ENCODE results near the gene ATG5.
A peak's percentile ranks its signal among the peaks of the same experiment; 100 is the strongest.

ATG5 gene

DNA sequence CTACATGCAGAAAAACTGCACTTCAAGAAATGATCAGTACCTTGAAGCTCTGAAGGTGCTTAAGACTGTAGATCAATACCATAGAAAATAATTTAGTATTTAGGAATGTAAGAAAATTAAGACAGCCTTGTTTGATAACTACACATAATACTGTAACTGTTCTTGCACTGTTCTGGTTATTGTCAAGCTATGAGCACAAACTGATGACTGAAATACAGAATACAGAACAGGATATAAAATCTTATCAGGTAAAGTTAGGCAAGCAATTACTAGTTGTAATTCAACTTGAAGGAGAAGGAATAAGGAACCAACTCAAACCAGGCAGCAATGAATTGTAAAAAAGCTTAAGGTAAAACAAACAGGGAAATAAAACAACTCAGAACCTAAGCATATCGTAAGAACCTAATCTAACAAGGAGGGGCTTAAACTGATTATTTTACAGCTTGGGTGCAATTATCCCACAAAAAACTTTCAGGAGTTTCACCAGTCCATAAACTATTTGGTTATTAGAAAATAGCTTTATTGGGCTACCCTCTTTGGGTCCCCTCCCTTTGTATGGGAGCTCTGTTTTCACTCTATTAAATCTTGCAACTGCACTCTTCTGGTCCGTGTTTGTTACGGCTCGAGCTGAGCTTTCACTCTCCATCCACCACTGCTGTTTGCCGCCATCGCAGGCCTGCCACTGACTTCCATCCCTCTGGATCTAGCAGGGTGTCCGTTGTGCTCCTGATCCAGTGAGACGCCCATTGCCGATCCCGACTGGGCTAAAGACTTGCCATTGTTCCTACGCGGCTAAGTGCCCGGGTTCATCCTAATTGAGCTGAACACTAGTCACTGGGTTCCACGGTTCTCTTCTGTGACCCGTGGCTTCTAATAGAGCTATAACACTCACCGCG is 97.7 kb downstream of the ATG5 start:
- no peak for DNase-seq
- H3K36me3 ChIP-seq (ENCODE audit: control insufficient read depth, insufficient read depth, low read length): no peaks in the 10 kb centered on the region
- no peaks in the 10 kb centered on the region for H3K27me3 ChIP-seq (replicated peaks; ENCODE audit: control insufficient read depth, insufficient read depth, low read length, poor library complexity, severe bottlenecking)
- no peak overlapping the region for H3K27ac ChIP-seq (ENCODE audit: insufficient read depth, low read length, poor library complexity, severe bottlenecking)
- H3K4me1 ChIP-seq (ENCODE audit: control insufficient read depth, insufficient read depth, low read length, poor library complexity, severe bottlenecking): no peaks in the 10 kb centered on the region
- H3K4me3 ChIP-seq (ENCODE audit: insufficient read depth, low read depth, low read length, poor library complexity, severe bottlenecking): no peak overlapping the region
- H3K9me3 ChIP-seq (ENCODE audit: control insufficient read depth, low read length): no peaks in the 10 kb centered on the region

DNA sequence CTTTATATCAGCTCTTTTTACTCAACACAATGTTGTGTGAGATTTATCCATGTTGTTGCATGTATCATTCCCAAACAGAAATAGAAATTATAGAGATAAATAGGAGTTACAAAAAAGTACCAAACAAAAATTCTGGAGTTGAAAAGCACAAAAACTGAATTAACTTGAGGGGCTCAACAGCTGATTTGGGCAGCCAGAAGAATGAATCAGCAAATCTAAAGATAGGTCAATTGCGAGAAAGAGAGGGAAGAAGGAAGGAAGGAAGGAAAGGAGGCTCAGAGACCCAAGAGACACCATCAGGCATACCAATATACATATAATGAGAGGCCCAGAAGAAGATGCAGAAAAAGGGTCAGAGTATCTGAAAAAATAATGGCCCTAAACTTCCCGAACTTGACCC is 98.9 kb downstream of the ATG5 start:
- Histone ChIP-seq H3K27ac (ENCODE audit: insufficient read depth, low read length, poor library complexity, severe bottlenecking) (no peak overlapping the region), H3K27me3 (replicated peaks; ENCODE audit: control insufficient read depth, insufficient read depth, low read length, poor library complexity, severe bottlenecking) (no peaks in the 10 kb centered on the region), H3K9me3 (ENCODE audit: control insufficient read depth, low read length) (no peaks in the 10 kb centered on the region), H3K4me1 (ENCODE audit: control insufficient read depth, insufficient read depth, low read length, poor library complexity, severe bottlenecking) (no peaks in the 10 kb centered on the region), H3K4me3 (ENCODE audit: insufficient read depth, low read depth, low read length, poor library complexity, severe bottlenecking) (no peak overlapping the region), H3K36me3 (ENCODE audit: control insufficient read depth, insufficient read depth, low read length) (no peaks in the 10 kb centered on the region)
- no peak for DNase-seq

DNA sequence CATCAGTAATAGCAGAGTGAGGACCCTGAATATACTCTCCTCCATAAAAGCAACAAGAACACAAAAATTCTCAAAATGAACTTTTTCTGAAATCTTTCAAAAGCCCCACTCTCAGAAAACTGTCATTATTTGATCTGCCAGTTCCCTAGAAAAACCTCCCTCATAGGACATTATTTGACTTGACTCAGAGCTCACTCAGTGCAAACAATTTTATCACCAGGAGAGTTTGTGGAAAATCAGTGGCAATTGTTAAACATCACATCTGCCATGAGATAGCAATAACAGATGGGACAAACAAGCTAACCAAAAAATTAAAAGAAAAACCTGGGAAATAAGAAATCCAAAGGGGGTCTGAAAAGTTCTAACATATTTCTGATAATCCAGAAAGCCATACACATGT is 100.0 kb downstream of the ATG5 start:
- no peak for DNase-seq

DNA sequence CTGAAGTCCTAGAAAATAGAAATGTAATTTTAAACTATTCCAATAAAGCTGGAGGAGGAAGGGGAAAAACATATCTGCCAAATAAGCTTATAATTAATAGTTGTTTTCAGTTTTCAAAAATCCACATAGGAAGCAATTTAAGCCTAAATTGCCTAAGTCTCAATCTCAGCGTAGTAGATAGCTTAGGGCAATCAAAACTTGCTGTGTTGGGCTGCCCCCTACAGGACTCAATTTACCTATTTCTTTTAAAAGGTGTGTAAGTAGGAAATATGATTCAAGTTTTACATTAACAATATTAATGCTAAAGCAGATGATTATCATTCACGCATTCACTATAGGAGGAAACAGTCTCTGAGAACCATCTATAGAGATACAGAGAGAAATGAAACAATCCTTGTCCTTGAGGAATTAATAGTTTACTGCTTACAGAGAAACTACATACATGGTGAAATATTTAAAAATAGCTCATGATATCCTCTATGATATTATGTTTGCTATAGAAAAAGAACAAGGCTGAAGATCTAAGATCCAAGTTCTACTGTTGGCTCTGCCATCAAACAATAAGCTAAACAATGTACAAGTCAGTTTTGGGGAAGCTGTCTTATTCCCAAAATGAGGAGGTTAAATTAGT is 102.1 kb downstream of the ATG5 start:
- Histone ChIP-seq H3K27me3 (replicated peaks; ENCODE audit: control insufficient read depth, insufficient read depth, low read length, poor library complexity, severe bottlenecking) (no peaks in the 10 kb centered on the region), H3K4me3 (ENCODE audit: insufficient read depth, low read depth, low read length, poor library complexity, severe bottlenecking) (no peak overlapping the region), H3K4me1 (ENCODE audit: control insufficient read depth, insufficient read depth, low read length, poor library complexity, severe bottlenecking) (no peaks in the 10 kb centered on the region), H3K36me3 (ENCODE audit: control insufficient read depth, insufficient read depth, low read length) (no peaks in the 10 kb centered on the region), H3K27ac (ENCODE audit: insufficient read depth, low read length, poor library complexity, severe bottlenecking) (no peak overlapping the region), H3K9me3 (ENCODE audit: control insufficient read depth, low read length) (no peaks in the 10 kb centered on the region)
- peak; percentile 34 to 65 (median 45) for DNase-seq

More for the DNA sequence above, 100.0 kb downstream of the ATG5 start:
- H3K27ac ChIP-seq (ENCODE audit: insufficient read depth, low read length, poor library complexity, severe bottlenecking): no peak overlapping the region
- H3K27me3 ChIP-seq (replicated peaks; ENCODE audit: control insufficient read depth, insufficient read depth, low read length, poor library complexity, severe bottlenecking): no peaks in the 10 kb centered on the region
- H3K36me3 ChIP-seq (ENCODE audit: control insufficient read depth, insufficient read depth, low read length): no peaks in the 10 kb centered on the region
- no peaks in the 10 kb centered on the region for H3K4me1 ChIP-seq (ENCODE audit: control insufficient read depth, insufficient read depth, low read length, poor library complexity, severe bottlenecking)
- no peak overlapping the region for H3K4me3 ChIP-seq (ENCODE audit: insufficient read depth, low read depth, low read length, poor library complexity, severe bottlenecking)
- no peaks in the 10 kb centered on the region for H3K9me3 ChIP-seq (ENCODE audit: control insufficient read depth, low read length)

DNA sequence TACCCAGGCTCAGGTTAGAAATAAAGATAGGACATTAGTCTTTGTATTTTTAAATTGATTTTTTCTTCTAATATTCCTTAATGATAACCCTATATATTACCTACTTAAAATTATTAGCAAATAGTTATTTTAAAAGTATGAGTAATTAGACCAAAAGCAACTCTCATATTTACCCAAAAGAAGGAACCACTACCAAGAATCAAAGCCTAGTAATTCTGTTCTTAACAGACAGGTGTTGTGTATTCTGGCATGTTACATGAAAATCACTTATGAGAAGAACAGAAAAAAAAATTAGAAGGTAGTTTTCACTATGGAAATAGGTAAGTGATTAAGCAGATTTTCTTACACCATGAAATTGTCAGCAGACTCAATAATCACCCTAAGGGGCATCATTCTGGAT is 105.1 kb downstream of the ATG5 start:
- no peak overlapping the region for H3K4me3 ChIP-seq (ENCODE audit: insufficient read depth, low read depth, low read length, poor library complexity, severe bottlenecking)
- H3K36me3 ChIP-seq (ENCODE audit: control insufficient read depth, insufficient read depth, low read length): no peaks in the 10 kb centered on the region
- no peak overlapping the region for H3K27ac ChIP-seq (ENCODE audit: insufficient read depth, low read length, poor library complexity, severe bottlenecking)
- no peaks in the 10 kb centered on the region for H3K4me1 ChIP-seq (ENCODE audit: control insufficient read depth, insufficient read depth, low read length, poor library complexity, severe bottlenecking)
- DNase-seq: no peak
- H3K27me3 ChIP-seq (replicated peaks; ENCODE audit: control insufficient read depth, insufficient read depth, low read length, poor library complexity, severe bottlenecking): no peaks in the 10 kb centered on the region
- no peaks in the 10 kb centered on the region for H3K9me3 ChIP-seq (ENCODE audit: control insufficient read depth, low read length)

DNA sequence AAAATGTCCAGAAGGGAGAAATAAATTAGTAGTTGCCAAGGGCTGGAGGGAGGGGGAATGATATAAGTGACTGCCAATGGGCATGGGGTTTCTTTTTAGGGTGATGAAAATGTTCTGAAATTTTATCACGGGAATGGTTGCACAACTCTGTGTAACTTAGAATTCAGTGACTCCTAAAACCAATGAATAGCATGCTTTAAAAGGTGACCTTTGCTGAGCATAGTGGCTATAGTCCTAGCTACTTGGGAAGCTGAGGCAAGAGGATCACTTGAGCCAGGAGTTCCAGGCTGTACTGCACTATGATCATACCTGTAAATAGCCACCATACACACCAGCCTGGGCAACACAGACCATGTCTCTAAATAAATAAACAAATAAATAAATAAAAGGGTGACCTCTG is 109.0 kb downstream of the ATG5 start:
- Histone ChIP-seq H3K9me3 (ENCODE audit: control insufficient read depth, low read length) (no peaks in the 10 kb centered on the region), H3K27ac (ENCODE audit: insufficient read depth, low read length, poor library complexity, severe bottlenecking) (no peak overlapping the region), H3K27me3 (replicated peaks; ENCODE audit: control insufficient read depth, insufficient read depth, low read length, poor library complexity, severe bottlenecking) (no peaks in the 10 kb centered on the region), H3K36me3 (ENCODE audit: control insufficient read depth, insufficient read depth, low read length) (no peaks in the 10 kb centered on the region), H3K4me3 (ENCODE audit: insufficient read depth, low read depth, low read length, poor library complexity, severe bottlenecking) (no peak overlapping the region), H3K4me1 (ENCODE audit: control insufficient read depth, insufficient read depth, low read length, poor library complexity, severe bottlenecking) (no peaks in the 10 kb centered on the region)
- no peak for DNase-seq

DNA sequence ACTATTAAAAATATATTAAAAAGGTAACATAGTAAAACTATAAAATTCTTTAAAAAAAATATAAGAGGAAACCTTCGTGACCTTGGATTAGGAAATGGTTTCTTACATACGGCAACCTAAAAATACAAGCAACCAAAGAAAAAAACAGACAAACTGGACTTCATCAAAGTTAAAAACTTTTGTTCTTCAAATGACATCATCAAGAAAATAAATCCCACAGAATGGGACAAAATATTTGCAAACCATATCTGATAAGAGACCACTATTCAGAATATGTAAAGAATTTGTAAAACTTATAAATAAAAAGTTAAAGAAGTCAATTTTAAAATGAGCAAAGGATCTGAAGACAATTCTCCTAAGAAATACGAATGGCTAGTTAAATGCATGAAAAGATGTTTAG is 110.0 kb downstream of the ATG5 start:
- Histone ChIP-seq H3K27ac (ENCODE audit: insufficient read depth, low read length, poor library complexity, severe bottlenecking) (no peak overlapping the region), H3K4me1 (ENCODE audit: control insufficient read depth, insufficient read depth, low read length, poor library complexity, severe bottlenecking) (no peaks in the 10 kb centered on the region), H3K4me3 (ENCODE audit: insufficient read depth, low read depth, low read length, poor library complexity, severe bottlenecking) (no peak overlapping the region), H3K36me3 (ENCODE audit: control insufficient read depth, insufficient read depth, low read length) (no peaks in the 10 kb centered on the region), H3K9me3 (ENCODE audit: control insufficient read depth, low read length) (no peaks in the 10 kb centered on the region), H3K27me3 (replicated peaks; ENCODE audit: control insufficient read depth, insufficient read depth, low read length, poor library complexity, severe bottlenecking) (no peaks in the 10 kb centered on the region)
- no peak for DNase-seq

DNA sequence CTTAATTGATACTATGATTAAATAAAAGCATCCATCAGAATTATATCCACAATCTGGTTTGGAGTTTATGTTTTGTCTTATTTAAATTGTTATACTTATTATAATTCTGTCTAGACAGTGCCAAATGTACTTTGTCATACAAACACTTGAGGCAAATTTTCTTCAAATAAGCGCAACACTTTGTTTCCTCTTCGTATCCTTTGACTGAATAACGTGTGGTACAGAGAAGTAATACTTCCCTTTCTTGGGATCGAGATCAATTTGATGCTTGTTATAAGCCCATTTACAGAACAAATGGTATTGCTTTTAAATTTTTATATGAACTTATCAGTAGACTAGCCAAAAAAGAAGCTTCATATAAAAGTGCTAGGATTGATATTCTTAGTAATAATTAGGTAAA is 111.0 kb downstream of the ATG5 start:
- Histone ChIP-seq H3K27ac (ENCODE audit: insufficient read depth, low read length, poor library complexity, severe bottlenecking) (no peak overlapping the region), H3K27me3 (replicated peaks; ENCODE audit: control insufficient read depth, insufficient read depth, low read length, poor library complexity, severe bottlenecking) (no peaks in the 10 kb centered on the region), H3K4me3 (ENCODE audit: insufficient read depth, low read depth, low read length, poor library complexity, severe bottlenecking) (no peak overlapping the region), H3K9me3 (ENCODE audit: control insufficient read depth, low read length) (no peaks in the 10 kb centered on the region), H3K4me1 (ENCODE audit: control insufficient read depth, insufficient read depth, low read length, poor library complexity, severe bottlenecking) (no peaks in the 10 kb centered on the region), H3K36me3 (ENCODE audit: control insufficient read depth, insufficient read depth, low read length) (no peaks in the 10 kb centered on the region)
- no peak for DNase-seq

DNA sequence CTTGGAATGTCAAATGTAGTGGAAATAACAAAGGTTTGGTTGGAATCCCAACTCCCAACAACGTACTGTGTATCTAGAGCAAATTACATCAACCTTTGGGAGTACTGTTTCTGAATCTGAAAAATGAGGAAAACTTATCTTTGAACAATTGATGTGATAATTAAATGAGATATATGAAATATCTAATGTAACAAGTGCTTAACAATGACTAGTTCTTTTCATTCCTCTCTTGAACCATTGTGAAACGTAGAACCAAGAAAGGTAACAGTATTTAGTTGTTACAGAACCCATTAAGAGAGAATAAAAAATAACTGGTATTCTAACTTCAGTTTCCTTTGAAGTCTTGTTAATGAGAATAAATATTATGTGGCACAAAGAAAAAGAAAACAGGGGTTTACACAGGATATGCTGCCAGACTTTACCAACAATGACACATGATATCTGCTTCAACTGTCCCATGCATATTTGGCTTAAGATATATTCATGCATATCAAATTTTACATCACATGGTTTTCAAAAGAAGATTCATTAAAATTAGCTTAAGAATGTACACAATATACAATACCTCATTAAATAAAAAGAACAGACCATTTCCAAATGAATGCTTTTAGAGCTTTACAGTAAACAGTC is 111.8 kb downstream of the ATG5 start:
- Histone ChIP-seq H3K27me3 (replicated peaks; ENCODE audit: control insufficient read depth, insufficient read depth, low read length, poor library complexity, severe bottlenecking) (no peaks in the 10 kb centered on the region), H3K9me3 (ENCODE audit: control insufficient read depth, low read length) (no peaks in the 10 kb centered on the region), H3K27ac (ENCODE audit: insufficient read depth, low read length, poor library complexity, severe bottlenecking) (no peak overlapping the region), H3K4me1 (ENCODE audit: control insufficient read depth, insufficient read depth, low read length, poor library complexity, severe bottlenecking) (no peaks in the 10 kb centered on the region), H3K36me3 (ENCODE audit: control insufficient read depth, insufficient read depth, low read length) (no peaks in the 10 kb centered on the region), H3K4me3 (ENCODE audit: insufficient read depth, low read depth, low read length, poor library complexity, severe bottlenecking) (no peak overlapping the region)
- DNase-seq: no peak

DNA sequence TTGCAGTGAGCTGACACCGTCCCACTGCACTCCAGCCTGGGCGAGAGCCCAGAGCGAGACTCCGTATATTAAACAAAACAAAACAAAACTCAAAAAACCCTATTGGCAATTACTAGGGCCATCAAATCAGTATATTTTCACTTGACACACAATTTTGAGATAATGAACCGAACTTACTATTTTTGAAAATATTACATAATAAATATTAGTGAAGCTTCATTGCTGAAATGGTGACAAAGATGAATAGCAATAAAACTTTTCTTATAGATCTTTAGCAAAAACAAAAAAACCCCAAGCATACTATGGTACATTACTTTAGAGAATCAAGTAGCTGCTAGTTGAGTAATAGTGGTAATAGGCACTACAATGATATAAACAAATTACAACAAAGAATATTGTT is 113.0 kb downstream of the ATG5 start:
- no peaks in the 10 kb centered on the region for H3K4me1 ChIP-seq (ENCODE audit: control insufficient read depth, insufficient read depth, low read length, poor library complexity, severe bottlenecking)
- no peak overlapping the region for H3K27ac ChIP-seq (ENCODE audit: insufficient read depth, low read length, poor library complexity, severe bottlenecking)
- H3K27me3 ChIP-seq (replicated peaks; ENCODE audit: control insufficient read depth, insufficient read depth, low read length, poor library complexity, severe bottlenecking): no peaks in the 10 kb centered on the region
- DNase-seq: no peak
- no peaks in the 10 kb centered on the region for H3K9me3 ChIP-seq (ENCODE audit: control insufficient read depth, low read length)
- no peaks in the 10 kb centered on the region for H3K36me3 ChIP-seq (ENCODE audit: control insufficient read depth, insufficient read depth, low read length)
- H3K4me3 ChIP-seq (ENCODE audit: insufficient read depth, low read depth, low read length, poor library complexity, severe bottlenecking): no peak overlapping the region
